HUDEP-2 (cell line): ENCODE results near the gene PDGFD.
A peak's percentile ranks its signal among the peaks of the same experiment; 100 is the strongest.

Experiments used
- DNase-seq, 76 experiments: peaks; one replicate each; lab custom pipeline; 2025; ENCODE audit not compliant: unreplicated experiment in 76 of 76; lab: John Stamatoyannopoulos, UW

PDGFD gene

DNA sequence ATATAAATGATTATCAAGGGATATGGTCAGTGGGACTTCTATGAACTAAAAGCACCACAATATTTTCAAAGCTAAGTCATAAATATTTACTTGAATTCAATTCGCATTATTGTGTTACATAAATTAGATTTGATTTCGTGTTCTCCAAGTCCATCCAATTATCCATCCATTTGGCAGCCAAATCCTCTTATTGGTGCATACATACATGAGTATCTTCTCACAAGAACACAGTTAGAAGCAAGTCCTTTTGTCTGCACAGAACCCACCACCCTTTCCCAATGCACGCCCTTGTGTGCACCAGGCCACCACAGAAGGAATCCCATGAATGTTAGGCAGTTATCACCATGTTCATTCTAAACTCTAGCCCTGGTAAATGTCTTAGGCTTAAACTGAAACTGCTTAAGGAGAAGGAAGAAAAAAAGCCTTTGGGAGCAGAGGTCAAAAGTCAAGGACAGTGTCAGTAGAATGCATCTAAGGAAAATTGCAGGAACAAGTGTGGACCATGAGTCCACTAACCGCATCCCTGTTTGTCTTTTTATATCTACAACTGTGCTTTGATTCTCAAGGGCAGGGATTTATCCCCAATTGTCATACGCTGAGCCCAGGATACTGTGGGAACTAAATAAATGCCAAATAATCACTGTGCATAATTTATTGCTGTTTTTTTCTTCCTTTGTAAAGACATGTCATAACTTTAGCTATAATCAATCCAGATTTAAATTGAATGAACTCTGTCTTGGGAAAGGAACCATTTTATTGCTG lies 235.7 kb downstream of the PDGFD start:
- no peak for DNase-seq

DNA sequence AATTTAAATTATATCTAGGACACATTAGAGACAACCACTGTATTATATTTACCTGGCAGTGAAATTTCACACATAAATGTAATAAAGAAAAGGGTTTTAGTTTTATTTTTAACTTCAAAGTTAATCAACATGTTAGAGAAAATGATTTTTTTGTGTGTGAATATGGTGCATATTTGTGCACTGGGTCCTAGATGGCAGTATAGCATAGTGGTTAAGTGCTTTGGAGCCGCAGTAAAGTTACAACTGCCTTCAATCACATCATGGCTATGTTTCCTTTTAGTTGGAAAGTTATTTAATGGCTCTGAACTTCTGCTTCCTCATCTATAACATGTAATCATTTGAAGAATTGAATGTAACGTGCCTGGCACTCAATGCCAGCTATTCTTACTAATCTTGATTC lies 236.4 kb downstream of the PDGFD start:
- DNase-seq, result peak in 2 of 76 experiments; percentile 3 to 24

DNA sequence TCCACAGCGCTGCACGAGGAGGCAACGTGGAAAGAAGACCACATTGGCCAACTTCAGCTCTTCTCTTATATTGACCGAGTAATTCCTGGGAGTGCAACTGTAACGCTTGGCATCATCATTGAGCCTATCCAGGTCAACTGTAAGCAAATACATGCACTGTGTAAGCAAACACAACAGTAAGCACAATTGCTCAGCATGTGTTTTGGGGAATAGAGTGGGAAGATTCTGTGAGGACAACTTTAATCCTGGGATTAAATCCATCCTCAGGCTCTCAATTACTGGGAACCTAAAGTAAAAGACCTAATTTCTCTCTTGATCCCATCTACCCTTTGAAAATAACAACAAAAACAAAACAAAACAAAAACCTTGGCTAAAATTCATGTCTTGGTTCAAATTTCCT lies 237.0 kb downstream of the PDGFD start:
- no peak for DNase-seq

DNA sequence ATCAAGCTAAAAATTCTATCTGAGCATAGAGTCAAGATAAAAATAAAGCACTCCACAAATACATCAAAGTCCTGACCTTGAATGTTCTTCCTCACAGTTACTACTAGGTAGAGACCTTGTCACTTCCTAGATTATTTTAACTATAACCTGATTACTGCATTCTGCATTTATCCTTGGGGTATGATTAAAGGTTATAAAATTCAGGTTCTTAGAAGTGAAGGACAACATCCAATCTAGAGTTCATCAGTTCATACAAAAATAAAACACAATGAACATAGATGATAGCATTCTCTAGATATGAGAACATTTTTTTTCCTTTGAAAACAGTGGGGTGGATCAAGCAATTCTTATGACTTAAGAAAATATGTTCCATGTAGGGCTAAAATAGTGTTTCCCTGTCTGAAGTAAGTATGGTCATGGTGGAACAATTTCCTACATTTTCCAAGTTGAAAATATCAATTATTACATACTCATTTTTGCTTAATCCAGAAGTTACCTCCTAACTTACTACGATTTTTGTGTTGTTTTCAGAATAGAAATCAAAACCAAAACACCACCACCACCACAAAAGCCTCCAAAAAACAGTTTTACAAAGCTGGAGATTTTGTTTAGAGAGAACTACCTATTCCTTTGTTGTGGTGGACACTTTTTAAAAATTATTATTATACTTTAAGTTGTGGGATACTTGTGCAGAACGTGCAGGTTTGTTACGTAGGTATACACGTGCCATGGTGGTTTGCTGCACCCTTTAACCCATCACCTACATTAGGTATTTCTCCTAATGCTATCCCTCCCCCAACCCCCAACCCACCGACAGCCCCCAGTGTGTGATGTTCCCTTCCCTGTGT lies 239.6 kb downstream of the PDGFD start:
- DNase-seq, result no peak

DNA sequence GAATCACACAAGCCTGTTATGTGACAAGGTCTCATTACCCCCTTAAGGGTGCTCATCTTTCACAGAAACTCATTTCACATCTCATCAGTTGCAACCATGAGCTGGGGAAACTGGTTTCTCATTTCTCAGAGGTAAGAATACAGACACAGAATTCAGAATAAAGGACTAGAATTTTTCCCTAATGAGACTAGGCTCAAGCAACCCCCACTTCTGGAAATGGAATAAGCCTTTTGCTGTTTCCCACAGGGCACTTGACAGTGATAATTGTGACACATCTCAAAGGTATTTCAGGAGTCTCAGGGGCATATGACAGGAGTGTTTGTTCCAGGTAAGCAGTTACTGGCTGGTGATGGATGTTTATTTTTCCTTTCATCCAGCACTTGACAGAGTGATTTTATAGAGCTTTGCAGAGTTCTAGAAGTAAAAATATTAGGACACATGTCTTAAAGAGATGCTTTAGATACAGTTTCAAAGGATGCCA lies 240.5 kb downstream of the PDGFD start:
- no peak for DNase-seq

DNA sequence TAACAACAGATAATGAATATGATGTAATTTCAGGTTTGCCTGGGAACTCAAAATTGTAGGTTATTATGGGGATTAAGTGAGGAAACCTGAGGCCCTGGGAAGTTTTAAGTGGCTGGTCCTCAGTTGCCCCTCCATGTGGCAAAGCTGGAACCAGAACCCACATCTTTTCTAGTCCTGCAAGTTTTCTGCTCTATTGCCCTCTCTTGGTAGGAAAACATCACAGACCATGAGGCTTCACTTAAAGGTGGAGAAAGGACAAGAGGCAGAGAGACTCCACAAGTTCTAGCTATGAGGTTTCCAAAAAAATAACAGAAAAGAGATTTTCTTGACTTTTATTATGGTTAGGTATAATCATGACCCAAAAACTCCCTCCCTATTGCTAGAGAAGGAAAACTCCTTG lies 243.0 kb downstream of the PDGFD start:
- peak in 2 of 76 experiments; percentile 3 to 4 for DNase-seq

DNA sequence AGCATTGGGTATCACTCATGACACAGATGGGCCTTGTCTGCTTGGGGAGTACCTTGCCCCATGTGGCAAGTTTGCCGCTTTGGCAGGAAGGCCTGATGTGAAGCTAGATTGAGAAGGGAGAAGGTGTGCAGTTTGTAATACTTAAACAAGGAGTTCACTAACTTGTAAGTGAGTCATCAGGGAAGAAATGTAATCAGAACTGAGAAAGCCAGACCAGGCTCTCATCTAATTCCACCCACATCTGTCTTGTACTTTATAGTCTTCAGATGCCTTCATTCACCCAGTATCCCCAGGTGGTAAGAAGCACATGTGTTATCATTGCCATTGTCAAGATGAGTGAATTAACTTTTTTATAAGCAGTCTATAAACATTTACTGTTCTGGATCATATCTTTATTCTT lies 243.5 kb downstream of the PDGFD start:
- no peak for DNase-seq

DNA sequence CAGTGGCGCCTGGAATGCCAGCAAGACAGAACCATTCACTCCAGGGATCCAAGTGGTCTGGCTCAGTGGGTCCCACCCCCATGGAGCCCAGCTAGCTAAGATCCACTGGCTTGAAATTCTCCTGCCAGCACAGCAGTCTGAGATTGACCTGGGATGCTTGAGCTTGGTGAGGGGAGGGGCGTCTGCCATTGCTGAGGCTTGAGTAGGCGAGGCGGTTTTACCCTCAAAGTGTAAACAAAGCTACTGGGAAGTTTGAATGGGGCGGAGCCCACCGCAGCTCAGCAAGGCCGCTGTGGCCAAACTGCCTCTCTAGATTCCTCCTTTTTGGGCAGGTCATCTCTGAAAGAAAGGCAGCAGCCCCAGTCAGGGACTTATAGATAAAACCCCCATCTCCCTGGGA lies 253.2 kb downstream of the PDGFD start:
- no peak for DNase-seq

DNA sequence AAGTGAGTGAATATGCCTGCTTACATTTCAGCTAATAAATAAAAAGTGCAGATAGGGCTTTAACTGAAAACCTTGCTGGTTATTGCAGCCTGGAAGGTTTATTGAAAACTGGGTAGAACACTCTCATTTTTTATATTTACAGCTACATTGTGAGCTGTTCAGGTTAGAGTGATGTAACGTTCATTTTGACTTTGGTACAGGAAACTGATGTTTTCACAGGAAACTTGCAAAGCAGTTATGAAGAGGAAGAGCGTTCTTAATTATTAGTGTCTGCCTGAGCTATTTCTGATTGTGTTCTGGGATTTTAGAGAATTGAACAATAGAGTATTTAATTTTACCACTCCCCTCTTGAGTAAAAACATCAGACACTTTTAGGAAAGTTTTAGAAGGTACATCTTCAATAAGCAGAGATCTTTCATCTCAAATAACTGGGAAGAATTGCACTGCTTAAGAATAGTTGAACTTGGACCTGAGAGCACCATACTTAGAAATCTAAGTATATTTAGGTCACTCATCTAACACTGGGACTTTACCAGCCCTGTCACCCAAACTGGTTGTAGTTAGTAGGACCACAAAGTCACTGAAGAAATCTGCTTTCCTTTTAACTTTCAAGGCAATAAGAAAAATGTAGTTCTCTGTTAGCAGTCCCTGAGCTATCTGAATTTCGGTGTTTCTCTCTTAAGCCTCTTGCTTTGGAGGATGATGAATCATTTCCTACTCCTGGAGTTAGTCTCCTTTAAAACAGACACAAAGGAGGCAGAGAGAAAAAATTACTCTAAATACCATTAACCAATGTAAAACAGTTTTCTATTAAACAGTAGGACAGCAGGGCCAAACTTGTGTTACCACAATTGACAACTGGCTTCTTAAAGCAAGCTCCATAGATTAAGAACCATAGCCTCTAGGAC lies 256.1 kb downstream of the PDGFD start:
- no peak for DNase-seq

DNA sequence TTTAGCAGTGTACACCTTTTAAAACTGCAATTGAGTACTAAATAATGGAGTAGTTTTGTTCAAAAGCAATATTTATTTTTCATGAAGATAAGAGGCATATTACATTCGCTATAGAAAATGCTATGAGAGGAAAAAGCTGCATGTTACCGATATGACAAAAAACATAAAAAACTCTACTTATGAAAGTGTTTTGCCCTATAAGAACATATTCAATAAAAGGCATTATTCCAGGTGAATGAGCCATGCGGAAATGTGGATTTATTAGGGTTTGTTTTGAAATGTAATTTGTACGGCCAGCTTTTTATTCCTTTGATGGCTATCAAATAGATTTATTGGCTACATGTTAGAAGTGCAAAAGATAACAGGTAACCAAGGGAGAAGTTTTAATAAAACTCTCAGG lies 256.8 kb downstream of the PDGFD start:
- DNase-seq, result no peak

DNA sequence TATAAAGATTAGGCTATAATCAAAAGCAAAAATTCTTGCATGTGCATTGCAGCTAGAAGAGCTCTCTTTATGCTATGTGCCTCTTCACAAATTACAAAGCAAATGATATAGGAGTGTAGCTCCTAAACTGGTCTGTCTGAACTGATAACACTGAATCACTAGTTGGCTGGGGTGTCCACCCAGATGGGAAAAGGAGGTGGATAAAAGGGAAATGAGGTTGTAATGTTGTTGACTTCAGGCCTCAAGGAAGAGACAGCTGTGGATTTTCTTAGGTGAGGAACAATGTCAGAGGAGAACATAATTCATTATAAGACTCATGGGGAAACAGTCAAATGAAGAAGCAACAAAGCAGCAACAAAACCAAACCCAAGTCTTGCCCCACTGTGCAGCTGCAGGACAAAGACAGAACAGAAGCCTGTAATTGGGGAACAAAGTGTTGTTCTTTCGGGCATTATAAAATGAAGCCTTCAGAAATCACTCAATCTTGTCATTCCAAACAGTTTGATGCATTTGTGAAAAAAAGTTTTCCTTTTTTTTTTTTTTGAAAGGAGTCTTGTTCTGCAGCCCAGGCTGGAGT lies 257.6 kb downstream of the PDGFD start:
- DNase-seq, result peak in 25 of 76 experiments; percentile 1 to 74 (median 23)

DNA sequence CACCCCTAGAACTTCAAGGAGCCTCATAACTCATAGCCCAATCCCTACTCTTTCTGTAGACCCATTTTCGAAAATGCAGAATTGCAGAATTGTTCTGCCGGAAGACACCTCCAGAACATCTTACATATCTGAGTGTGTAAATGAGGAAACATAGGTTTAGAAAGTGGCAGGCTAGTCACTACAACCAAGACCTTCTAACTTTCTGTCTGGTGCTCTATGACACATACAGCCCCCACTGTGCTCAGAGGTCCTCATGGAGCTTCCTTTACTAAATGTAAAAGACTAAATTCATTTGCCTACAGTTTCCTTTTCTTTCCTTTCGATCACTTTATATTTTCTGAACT lies 259.7 kb downstream of the PDGFD start:
- no peak for DNase-seq

DNA sequence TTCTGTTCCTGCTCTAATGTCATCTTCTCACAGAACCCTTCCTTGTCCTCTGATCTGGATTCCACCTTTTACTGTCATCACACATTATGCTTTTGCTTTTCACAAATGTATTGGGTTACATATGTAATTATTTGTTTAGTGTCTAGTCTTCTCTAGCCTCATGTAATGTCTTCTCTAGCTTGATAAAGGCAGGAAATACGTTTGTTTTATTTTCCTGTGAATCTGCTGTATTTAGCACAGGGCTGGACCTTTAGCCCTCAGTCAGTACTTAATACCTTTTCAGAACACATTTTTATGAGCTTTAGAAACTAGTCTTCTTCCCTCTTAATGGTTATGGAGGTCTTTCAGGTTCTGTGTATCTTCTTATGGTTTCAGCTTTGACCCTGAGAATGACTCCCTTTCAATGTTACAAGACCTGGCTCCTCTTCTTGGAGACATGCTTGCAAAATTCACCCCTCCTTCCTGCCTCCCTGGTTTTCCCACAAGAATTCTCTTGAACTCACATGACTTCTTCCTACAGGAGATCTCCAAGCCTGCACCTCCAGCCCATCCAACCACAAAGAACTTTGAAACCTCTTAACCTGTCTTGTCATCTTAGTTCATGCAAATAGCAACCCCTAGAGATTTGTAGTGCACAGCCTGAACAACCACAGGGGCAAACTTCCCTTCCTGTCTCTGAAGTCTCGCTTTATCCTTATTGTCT lies 260.2 kb downstream of the PDGFD start:
- no peak for DNase-seq

DNA sequence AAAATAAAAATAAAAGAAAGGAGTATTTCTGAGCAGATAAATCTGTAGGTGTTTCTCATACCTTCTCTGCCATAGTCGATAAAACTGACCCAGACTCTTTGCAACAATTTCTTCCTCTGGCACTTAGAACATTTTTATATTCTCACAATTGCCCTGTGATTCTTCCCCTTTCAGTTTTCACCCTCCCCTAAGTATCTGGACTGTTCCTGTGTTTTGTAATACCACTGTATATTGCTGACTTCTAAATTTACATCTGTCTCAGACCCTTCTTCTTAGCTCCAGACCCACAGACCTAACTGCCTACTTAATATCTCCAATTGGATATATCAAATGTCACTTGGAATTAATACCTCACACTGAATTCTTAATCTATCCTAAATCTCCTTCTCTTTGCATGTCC lies 261.0 kb downstream of the PDGFD start:
- DNase-seq, result no peak

DNA sequence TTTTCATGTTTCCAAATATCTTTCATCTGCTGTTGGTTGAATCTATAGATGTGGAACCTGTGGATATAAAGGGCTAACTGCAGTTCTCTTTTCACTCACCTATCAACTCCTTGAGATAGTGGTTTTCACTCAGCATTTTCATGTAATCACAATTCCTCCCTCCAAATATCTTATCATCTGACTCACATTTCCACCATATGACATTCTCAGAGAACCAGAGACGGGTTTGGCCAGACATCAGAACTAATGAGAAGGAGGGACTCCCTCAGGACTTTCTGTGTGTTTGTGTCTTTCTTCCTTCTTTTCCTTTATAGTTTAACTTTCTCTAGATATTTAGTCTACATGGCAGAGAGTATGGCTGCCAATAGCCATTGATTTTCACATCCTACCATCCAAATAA lies 262.3 kb downstream of the PDGFD start:
- DNase-seq, result peak in 23 of 76 experiments; percentile 3 to 68 (median 33)

DNA sequence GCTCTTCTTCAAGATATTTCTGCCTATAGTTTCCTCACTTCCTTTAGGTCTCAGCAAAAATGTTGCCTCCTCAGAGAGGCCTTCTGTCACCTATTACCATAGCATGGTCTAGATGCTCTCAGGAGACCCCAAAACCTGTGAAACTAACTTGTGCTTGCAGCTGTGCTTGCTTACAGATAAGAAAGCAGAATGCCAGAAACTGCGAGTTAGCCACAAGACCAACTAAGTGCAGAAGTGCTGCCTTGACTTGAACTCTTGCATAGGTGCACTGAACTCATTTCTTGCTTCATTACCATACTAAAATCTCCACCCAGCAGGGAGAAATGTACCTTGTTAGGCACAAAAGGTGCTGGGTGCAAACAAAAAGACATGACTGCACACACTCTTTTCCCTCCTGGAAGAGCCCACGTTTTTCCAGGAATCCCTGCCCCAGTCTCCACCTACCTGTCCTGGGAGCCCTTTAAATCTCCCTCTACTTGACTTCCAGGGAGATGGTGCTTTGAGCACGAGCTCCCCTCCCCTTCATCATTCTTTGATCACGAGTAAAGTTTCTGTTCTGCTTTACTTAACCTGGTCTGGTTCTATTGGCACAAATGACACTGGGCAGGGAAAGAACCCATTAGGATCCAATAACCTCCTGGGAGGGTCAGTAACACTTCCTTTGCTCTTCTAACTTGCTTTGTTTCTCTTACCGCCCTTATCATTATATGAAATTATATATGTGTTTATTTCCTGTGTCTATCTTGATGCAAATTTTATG lies 265.2 kb downstream of the PDGFD start:
- no peak for DNase-seq

DNA sequence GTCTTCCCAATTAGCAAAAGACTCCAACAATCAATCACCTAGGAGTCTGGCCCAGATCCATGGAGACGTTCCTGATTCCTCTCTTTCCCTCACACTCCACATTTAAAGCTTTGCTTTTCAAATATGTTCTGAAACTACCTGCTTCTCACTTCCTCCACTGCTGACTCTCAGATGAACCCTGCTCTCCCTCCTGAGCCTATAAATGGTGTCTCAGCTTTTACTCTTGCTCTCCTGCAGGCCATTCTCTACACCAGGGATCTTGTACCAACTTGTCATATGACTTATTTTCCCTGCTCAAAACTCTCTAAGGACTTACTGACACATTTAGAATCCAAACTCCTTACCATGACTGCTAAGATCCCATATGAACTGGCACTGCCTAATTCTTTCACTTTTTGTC lies 265.9 kb downstream of the PDGFD start:
- DNase-seq, result no peak

DNA sequence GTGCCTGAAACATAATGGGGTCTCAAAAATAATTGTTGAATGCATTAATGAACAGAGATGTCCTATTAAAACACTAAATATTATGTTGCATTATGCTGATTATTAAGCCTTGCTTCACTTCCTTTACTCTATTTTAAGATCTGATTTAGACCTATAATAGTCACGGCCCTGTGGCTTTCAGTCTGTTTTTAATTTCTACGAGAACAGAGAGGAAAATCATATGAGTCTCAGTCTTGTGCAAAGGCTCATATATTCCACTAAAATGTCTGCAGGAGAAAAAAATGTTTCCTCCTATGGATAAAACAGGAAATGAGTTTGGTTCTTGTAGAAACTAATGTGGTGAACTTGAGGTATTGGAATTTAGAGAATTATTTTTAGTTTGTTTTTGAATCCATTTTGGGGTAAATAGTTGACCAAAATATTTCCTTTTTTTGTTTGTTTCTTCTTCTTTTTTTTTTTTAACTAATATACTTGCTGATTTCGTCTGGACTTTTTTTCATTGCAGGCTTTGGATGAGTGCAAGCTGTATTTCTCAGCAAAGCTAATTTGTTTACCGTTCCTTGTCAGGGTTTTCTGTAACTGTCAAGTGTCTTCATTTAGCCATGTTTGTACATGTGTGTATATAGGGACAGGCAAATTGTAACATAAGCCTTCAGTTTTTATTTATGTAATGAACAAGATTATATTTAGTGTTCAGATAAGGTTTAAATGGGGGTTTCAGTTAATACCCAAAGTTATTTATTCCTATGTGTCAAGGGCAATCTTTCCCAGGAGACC lies 266.6 kb downstream of the PDGFD start:
- DNase-seq, result no peak

DNA sequence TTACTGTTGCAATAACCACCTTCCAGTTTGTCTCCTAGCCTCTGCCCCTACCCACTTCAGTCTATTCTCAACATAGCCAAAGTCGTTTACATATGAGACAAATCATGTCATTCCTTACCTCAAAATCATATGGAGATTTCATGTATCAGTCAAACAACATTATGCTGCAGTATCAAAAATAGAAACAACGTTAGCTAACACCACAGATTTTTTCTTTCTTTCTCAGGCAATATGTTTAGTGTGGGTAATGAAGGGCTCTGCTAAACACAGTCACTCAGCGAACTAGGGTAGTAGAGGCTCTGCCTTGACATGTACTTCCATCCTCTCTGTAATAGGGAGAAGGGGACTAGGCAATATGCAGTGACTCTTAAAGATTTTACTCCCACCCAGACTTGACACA lies 268.8 kb downstream of the PDGFD start:
- DNase-seq, result no peak
